HUES6 (cell line): Measurements from ENCODE around the gene C11orf98.
"Not testable (repeated sequence)": the region's sequence is repeated elsewhere in the genome, so short reads cannot be mapped to it uniquely, and the experiment has no call there.

ENCODE experiments used
- H3K27ac ChIP-seq: 2 replicates; pipeline ENCODE4 v1.7.0; 2013; ENCODE audit warnings: low read depth, mild to moderate bottlenecking, low read length, inconsistent platforms
- H3K27me3 ChIP-seq: 2 replicates; pipeline ENCODE4 v1.6.1; 2013; ENCODE audit warnings: low read length; ENCODE audit not compliant: control insufficient read depth, insufficient read depth
- H3K36me3 ChIP-seq: 2 replicates; pipeline ENCODE4 v1.6.1; 2013; ENCODE audit warnings: low read length; ENCODE audit not compliant: control insufficient read depth, insufficient read depth
- H3K4me1 ChIP-seq: 2 replicates; pipeline ENCODE4 v1.6.1; 2013; ENCODE audit warnings: low read length; ENCODE audit not compliant: control insufficient read depth, insufficient read depth
- H3K4me3 ChIP-seq: 2 replicates; pipeline ENCODE4 v1.5.1; 2013; ENCODE audit warnings: low read depth, low read length
- H3K9ac ChIP-seq: one replicate; pipeline ENCODE4 v1.6.1; 2013; ENCODE audit warnings: mild to moderate bottlenecking, low read length
- H3K9me3 ChIP-seq: 2 replicates; pipeline ENCODE4 v1.6.1; 2013; ENCODE audit warnings: low read depth, low read length; ENCODE audit not compliant: control insufficient read depth, insufficient read depth

C11orf98 gene

GRCh38 chr11:62680825-62681240, 15.8 kb upstream of the C11orf98 start:
- H3K4me3 ChIP-seq, result no peak overlapping the region
- peaks cover 19% of the 10 kb centered on the region for H3K36me3 ChIP-seq
- no peaks in the 10 kb centered on the region for H3K27me3 ChIP-seq
- H3K9ac ChIP-seq, result no peak overlapping the region
- H3K4me1 ChIP-seq, result 0 out of 2 replicates have a peak, but pooled peaks cover 4% of the 10 kb centered on the region
- H3K9me3 ChIP-seq, result no peaks in the 10 kb centered on the region
- no peak overlapping the region for H3K27ac ChIP-seq

GRCh38 chr11:62678770-62679696, 14.0 kb upstream of the C11orf98 start, which contains the start of gene UBXN1:
UBXN1 (minus strand) TSS chr11:62679073; CDS start chr11:62678923, 150 bp downstream.
- Histone ChIP-seq H3K4me3 (peak within 1 kb of the TSS; percentile 94), H3K27me3 (no peaks in the 10 kb centered on the region), H3K9ac (peak within 1 kb of the TSS; percentile 94), H3K36me3 (peaks cover 21% of the 10 kb centered on the region), H3K9me3 (no peaks in the 10 kb centered on the region), H3K27ac (peak within 1 kb of the TSS; percentile 83; the same call in 1 of the 2 replicates), H3K4me1 (0 out of 2 replicates have a peak, but pooled peaks cover 4% of the 10 kb centered on the region)

GRCh38 chr11:62678433-62678769, 13.4 kb upstream of the C11orf98 start:
- peaks cover 28% of the 10 kb centered on the region for H3K36me3 ChIP-seq
- peak overlapping the region; percentile 83; the same call in 1 of the 2 replicates for H3K27ac ChIP-seq
- peak overlapping the region; percentile 94 for H3K4me3 ChIP-seq
- H3K4me1 ChIP-seq, result 0 out of 2 replicates have a peak, but pooled peaks cover 4% of the 10 kb centered on the region
- no peaks in the 10 kb centered on the region for H3K9me3 ChIP-seq
- no peaks in the 10 kb centered on the region for H3K27me3 ChIP-seq
- H3K9ac ChIP-seq, result peak overlapping the region; percentile 94

GRCh38 chr11:62677714-62678113, 12.7 kb upstream of the C11orf98 start:
- no peak overlapping the region for H3K27ac ChIP-seq
- H3K4me3 ChIP-seq, result peak overlapping the region; percentile 94
- H3K9me3 ChIP-seq, result no peaks in the 10 kb centered on the region
- no peak overlapping the region for H3K9ac ChIP-seq
- H3K27me3 ChIP-seq, result no peaks in the 10 kb centered on the region
- peaks cover 32% of the 10 kb centered on the region for H3K36me3 ChIP-seq
- H3K4me1 ChIP-seq, result peaks cover 7% of the 10 kb centered on the region; the same call in 1 of the 2 replicates

GRCh38 chr11:62677156-62677555, 12.1 kb upstream of the C11orf98 start:
- Histone ChIP-seq H3K27me3 (no peaks in the 10 kb centered on the region), H3K27ac (no peak overlapping the region), H3K36me3 (peaks cover 32% of the 10 kb centered on the region), H3K4me3 (no peak overlapping the region), H3K4me1 (peaks cover 7% of the 10 kb centered on the region; the same call in 1 of the 2 replicates), H3K9me3 (no peaks in the 10 kb centered on the region), H3K9ac (no peak overlapping the region)

- H3K27ac ChIP-seq, result no peak overlapping the region
- peaks cover 7% of the 10 kb centered on the region; the same call in 1 of the 2 replicates for H3K4me1 ChIP-seq
- no peaks in the 10 kb centered on the region for H3K9me3 ChIP-seq
- H3K36me3 ChIP-seq, result peaks cover 32% of the 10 kb centered on the region
- H3K9ac ChIP-seq, result no peak overlapping the region
- no peaks in the 10 kb centered on the region for H3K27me3 ChIP-seq
- H3K4me3 ChIP-seq, result no peak overlapping the region
Observed at GRCh38 chr11:62676698-62677097, 11.7 kb upstream of the C11orf98 start.

- H3K4me3 ChIP-seq, H3K27me3 ChIP-seq, H3K27ac ChIP-seq, H3K9me3 ChIP-seq, H3K9ac ChIP-seq, H3K4me1 ChIP-seq: not testable (repeated sequence)
- H3K36me3 ChIP-seq, result peaks cover 32% of the 10 kb centered on the region
Observed at GRCh38 chr11:62675415-62675814, 10.4 kb upstream of the C11orf98 start.

- Histone ChIP-seq H3K4me3 (peak overlapping the region; percentile 93; the same call in 1 of the 2 replicates), H3K36me3 (peaks cover 32% of the 10 kb centered on the region), H3K4me1 (peaks cover 7% of the 10 kb centered on the region; the same call in 1 of the 2 replicates), H3K9ac (no peak overlapping the region), H3K27me3 (no peaks in the 10 kb centered on the region), H3K9me3 (no peaks in the 10 kb centered on the region), H3K27ac (no peak overlapping the region)
Observed at GRCh38 chr11:62673196-62673525, 8.2 kb upstream of the C11orf98 start.

- Histone ChIP-seq H3K9me3 (no peaks in the 10 kb centered on the region), H3K4me1 (peaks cover 9% of the 10 kb centered on the region), H3K27ac (peak within 1 kb of the TSS; percentile 64), H3K4me3 (peak within 1 kb of the TSS; percentile 93), H3K9ac (peak within 1 kb of the TSS; percentile 93), H3K27me3 (no peaks in the 10 kb centered on the region), H3K36me3 (peaks cover 30% of the 10 kb centered on the region)
Observed at GRCh38 chr11:62671608-62672389, 6.8 kb upstream of the C11orf98 start, which contains the start of the genes LBHD1 and UQCC3. LBHD1 (minus strand) TSS chr11:62672267; CDS start chr11:62670031, 2,236 bp downstream. UQCC3 (plus strand) TSS chr11:62671673; CDS start chr11:62671746, 73 bp downstream.

- H3K36me3 ChIP-seq, result peaks cover 30% of the 10 kb centered on the region
- H3K9me3 ChIP-seq, result no peaks in the 10 kb centered on the region
- peak overlapping the region; percentile 64 for H3K27ac ChIP-seq
- peak overlapping the region; percentile 93 for H3K4me3 ChIP-seq
- no peaks in the 10 kb centered on the region for H3K27me3 ChIP-seq
- peak overlapping the region; percentile 93 for H3K9ac ChIP-seq
- H3K4me1 ChIP-seq, result peaks cover 15% of the 10 kb centered on the region
Observed at GRCh38 chr11:62671236-62671607, 6.2 kb upstream of the C11orf98 start.
